Tibial nerve (tissue), 4 donors: ENCODE data around the gene RELN. TPM values are rescaled to one million over a fixed set of nuclear protein-coding genes. Genes with fewer than 3 reads are reported as not detected.

ENCODE experiments used
- DNase-seq, 2 donors: peaks; one replicate each; pipeline ENCODE4 v3.0.0-alpha.2; 2019; ENCODE audit warnings: low spot score in 2 of 2
- H3K27ac ChIP-seq, 4 donors: fragments of 200-600 bp; sonication (generic) in 3 of 4; one replicate each; pipeline ENCODE4 v1.5.1; 2017 to 2019; ENCODE audit warnings: mild to moderate bottlenecking in 1 of 4
- H3K27me3 ChIP-seq, 2 donors: fragments of 200-600 bp; sonication (generic) in 1 of 2; one replicate each; pipeline versions ENCODE4 v1.5.1 to v1.6.0; 2017 to 2019
- H3K36me3 ChIP-seq, 3 donors: fragments of 200-600 bp; sonication (generic); one replicate each; pipeline ENCODE4 v1.5.1; 2018 to 2019
- H3K4me1 ChIP-seq, 4 donors: fragments of 200-600 bp; sonication (generic) in 3 of 4; one replicate each; pipeline ENCODE4 v1.5.1; 2017 to 2019
- H3K4me3 ChIP-seq, 4 donors: fragments of 200-600 bp; sonication (generic) in 3 of 4; one replicate each; pipeline ENCODE4 v1.5.1; 2017 to 2019; ENCODE audit warnings: mild to moderate bottlenecking in 1 of 4, moderate library complexity in 1 of 4
- H3K9me3 ChIP-seq, 4 donors: fragments of 200-600 bp; sonication (generic) in 3 of 4; one replicate each; pipeline ENCODE4 v1.5.1; 2017 to 2019
- CTCF ChIP-seq, 5 experiments: fragments of 200-600 bp in 3 of 5; fragments of 450-650 bp in 2 of 5; sonication (generic) in 3 of 5; IDR thresholded peaks; one replicate each; pipeline ENCODE4 v1.5.1; 2016 to 2019; ENCODE audit warnings: antibody characterized with exemption in 5 of 5, mild to moderate bottlenecking in 3 of 5, moderate library complexity in 2 of 5
- EP300 ChIP-seq, 2 donors: sonication (generic); formaldehyde crosslinking; IDR thresholded peaks; one replicate each; pipeline ENCODE4 v1.6.1; 2017; ENCODE audit warnings: antibody characterized with exemption in 2 of 2, mild to moderate bottlenecking in 1 of 2
- POLR2A ChIP-seq, 2 donors: fragments of 450-650 bp; IDR thresholded peaks; one replicate each; pipeline ENCODE4 v1.6.1; 2017; ENCODE audit warnings: antibody characterized with exemption in 2 of 2, mild to moderate bottlenecking in 2 of 2, moderate library complexity in 2 of 2
- whole genome bisulfite sequencing, 2 donors: methylation state at CpG; one replicate each; pipeline ENCODE4 v1.1.5; 2018; 5-methylcytosine and 5-hydroxymethylcytosine counted together
- total RNA-seq, 4 donors: library from RNA; depleted of rRNA; stranded (reverse); fragments of >200 nt; gene quantifications; one replicate each; pipeline ENCODE4 v1.1.0, GENCODE V29; 2016

Gene RELN
- total RNA-seq, 4 donors from 2014 or later: 80.4 to 117 (median 102) TPM

GRCh38 chr7:103854611-103855010 lies 134.8 kb downstream of the RELN start:
- no peak for DNase-seq
- Histone ChIP-seq H3K36me3 (no peaks in the 10 kb centered on the region), H3K9me3 (no peaks in the 10 kb centered on the region), H3K4me3 (no peak overlapping the region), H3K27me3 (no peaks in the 10 kb centered on the region), H3K4me1 (no peaks in the 10 kb centered on the region), H3K27ac (no peak overlapping the region)
- TF ChIP-seq CTCF (IDR thresholded peaks at IDR 0.05) (no peak), POLR2A (IDR thresholded peaks at IDR 0.05) (no peak), EP300 (IDR thresholded peaks at IDR 0.05) (no peak)
- WGBS, 2 donors: 71 to 72% methylated on average over 3 of the region's 3 CpGs

GRCh38 chr7:103851357-103851756 lies 138.1 kb downstream of the RELN start:
- no peak overlapping the region for H3K4me3 ChIP-seq
- H3K27ac ChIP-seq: no peak overlapping the region
- no peak for DNase-seq
- whole genome bisulfite sequencing, 2 donors: 40 to 70% methylated on average over 4 of the region's 4 CpGs
- H3K27me3 ChIP-seq: no peaks in the 10 kb centered on the region
- H3K9me3 ChIP-seq: no peaks in the 10 kb centered on the region
- no peaks in the 10 kb centered on the region for H3K36me3 ChIP-seq
- TF ChIP-seq EP300 (IDR thresholded peaks at IDR 0.05) (no peak), POLR2A (IDR thresholded peaks at IDR 0.05) (no peak), CTCF (IDR thresholded peaks at IDR 0.05) (no peak)
- H3K4me1 ChIP-seq: no peaks in the 10 kb centered on the region

DNA sequence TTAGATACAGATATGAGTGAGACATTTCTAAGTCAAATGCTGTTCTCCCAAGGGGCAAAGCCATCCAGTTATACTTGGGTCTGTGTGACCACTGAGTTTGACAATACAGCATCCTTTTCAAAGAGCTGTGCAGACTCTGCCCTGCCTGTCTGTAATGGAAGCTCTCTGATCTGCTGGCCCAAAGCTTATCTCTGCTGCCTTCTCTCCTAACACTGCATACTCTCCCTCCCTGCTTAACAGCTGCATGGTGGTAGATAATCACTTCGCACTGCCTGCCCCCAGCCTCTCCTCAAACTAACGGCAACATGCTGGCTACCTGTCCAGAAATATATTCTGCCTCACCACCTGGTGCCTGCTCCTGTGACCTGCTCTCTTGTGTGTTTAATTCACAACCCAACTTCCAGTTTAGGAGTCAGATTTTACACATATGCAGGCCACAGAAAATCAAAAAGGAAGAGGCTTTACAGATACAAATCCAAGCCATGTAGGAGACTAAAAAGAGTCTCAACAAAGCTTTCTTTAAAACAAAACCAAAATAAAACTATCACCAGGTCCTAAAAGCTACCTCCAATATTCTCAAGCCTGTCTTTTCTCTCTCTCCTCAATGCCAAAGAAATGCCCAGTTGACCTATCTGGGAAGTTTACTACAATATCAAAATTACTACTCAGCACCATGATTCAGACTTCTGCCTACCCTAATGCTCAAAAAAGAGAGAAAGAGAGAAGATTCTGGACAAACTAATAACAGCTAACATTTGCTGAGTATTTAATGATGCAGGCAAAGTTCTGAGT lies 145.6 kb downstream of the RELN start:
- H3K4me3 ChIP-seq: no peak overlapping the region
- TF ChIP-seq EP300 (IDR thresholded peaks at IDR 0.05) (no peak), CTCF (IDR thresholded peaks at IDR 0.05) (no peak), POLR2A (IDR thresholded peaks at IDR 0.05) (no peak)
- no peak for DNase-seq
- no peaks in the 10 kb centered on the region for H3K4me1 ChIP-seq
- H3K27me3 ChIP-seq: no peaks in the 10 kb centered on the region
- H3K36me3 ChIP-seq: no peaks in the 10 kb centered on the region
- H3K9me3 ChIP-seq: peaks cover 0 to 5% (median 0%) of the 10 kb centered on the region in 4 donors
- H3K27ac ChIP-seq: no peak overlapping the region
- WGBS, 2 donors: 82 to 85% methylated on average over 2 of the region's 2 CpGs

GRCh38 chr7:103833401-103833800 lies 156.1 kb downstream of the RELN start:
- TF ChIP-seq CTCF (IDR thresholded peaks at IDR 0.05) (no peak), EP300 (IDR thresholded peaks at IDR 0.05) (no peak), POLR2A (IDR thresholded peaks at IDR 0.05) (no peak)
- no peak for DNase-seq
- Histone ChIP-seq H3K9me3 (no peaks in the 10 kb centered on the region), H3K36me3 (peaks cover 0 to 6% (median 0%) of the 10 kb centered on the region in 3 donors), H3K27ac (no peak overlapping the region), H3K4me1 (no peaks in the 10 kb centered on the region), H3K27me3 (no peaks in the 10 kb centered on the region), H3K4me3 (no peak overlapping the region)
- 83 to 93% methylated on average over 3 of the region's 3 CpGs for WGBS, 2 donors

DNA sequence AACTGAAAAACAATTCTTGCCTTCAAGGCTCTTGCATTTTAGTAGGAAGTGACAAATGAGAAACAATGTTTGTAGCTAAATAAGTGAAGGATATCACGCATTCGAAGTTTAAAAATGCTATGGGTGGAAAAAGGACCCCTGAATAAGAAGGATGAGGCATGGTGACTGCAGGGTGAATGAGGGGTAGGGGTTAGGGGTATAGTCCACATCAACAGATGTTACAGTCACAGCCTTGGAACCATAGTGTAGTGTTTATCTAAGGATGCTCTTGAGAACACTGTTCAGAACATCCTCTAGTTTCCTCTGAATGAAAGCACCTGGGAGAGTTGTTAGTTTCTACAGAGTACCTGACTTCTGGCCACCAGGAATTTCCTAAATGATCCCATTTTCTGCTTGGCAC lies 157.0 kb downstream of the RELN start:
- peaks cover 0 to 6% (median 0%) of the 10 kb centered on the region in 3 donors for H3K36me3 ChIP-seq
- TF ChIP-seq CTCF (IDR thresholded peaks at IDR 0.05): no peak
- no peak for TF ChIP-seq EP300 (IDR thresholded peaks at IDR 0.05)
- TF ChIP-seq POLR2A (IDR thresholded peaks at IDR 0.05): no peak
- H3K9me3 ChIP-seq: no peaks in the 10 kb centered on the region
- no peaks in the 10 kb centered on the region for H3K27me3 ChIP-seq
- no peak for DNase-seq
- H3K4me3 ChIP-seq: no peak overlapping the region
- H3K27ac ChIP-seq: no peak overlapping the region
- H3K4me1 ChIP-seq: no peaks in the 10 kb centered on the region
- WGBS, 2 donors: 49 to 88% methylated on average over 2 of the region's 2 CpGs
